Lower lobe of right lung (tissue), 2 donors: Measurements from ENCODE around the gene XRCC2. TPM values are rescaled to one million over a fixed set of nuclear protein-coding genes. Genes with fewer than 3 reads are reported as not detected.

Experiments
- ATAC-seq, 2 donors: fragments of 200-7000 bp; cut with Tn5 transposase; one replicate each; pipeline ENCODE4 v1.9.1; 2020 to 2022; ENCODE audit warnings: mild to moderate bottlenecking in 2 of 2, moderate library complexity in 2 of 2
- DNase-seq: peaks from one replicate; pipeline ENCODE4 v3.0.0-alpha.2; 2020
- H3K27ac ChIP-seq: fragments of 200-600 bp; one replicate; pipeline ENCODE4 v1.8.0; 2022
- H3K27me3 ChIP-seq: fragments of 200-600 bp; one replicate; pipeline ENCODE4 v1.8.0; 2022; ENCODE audit warnings: low read depth
- H3K36me3 ChIP-seq: fragments of 200-600 bp; one replicate; pipeline ENCODE4 v1.8.0; 2022; ENCODE audit warnings: mild to moderate bottlenecking
- H3K4me1 ChIP-seq: fragments of 200-600 bp; one replicate; pipeline ENCODE4 v1.8.0; 2022
- H3K4me3 ChIP-seq: fragments of 200-600 bp; one replicate; pipeline ENCODE4 v1.8.0; 2022; ENCODE audit warnings: mild to moderate bottlenecking
- H3K9me3 ChIP-seq: fragments of 200-600 bp; one replicate; pipeline ENCODE4 v1.8.0; 2022
- intact Hi-C: fragments of 100-400 bp; cut with DNase I; formaldehyde crosslinking; loops from one replicate; pipeline ENCODE4 v1.11.0; 2022
- total RNA-seq: library from RNA; stranded (reverse); fragmentation: NEBNext Ultra II Directional; extraction: Animal tissue kit (Norgen Biotek cat#: 25700); gene quantifications from one replicate; pipeline ENCODE4 v1.2.1, GENCODE V29; 2021
- TF ChIP-seq, protein P1 (sequence below): fragments of 200-600 bp; IDR thresholded peaks from one replicate; pipeline ENCODE4 v1.8.0; 2022; ENCODE audit warnings: antibody characterized with exemption, mild to moderate bottlenecking
- donor health status: DM: no; HTN: yes; CAD: no; lungs with severe emphysema.

XRCC2 gene
- total RNA-seq, 1 donor from 2014 or later: 0.86 TPM

DNA sequence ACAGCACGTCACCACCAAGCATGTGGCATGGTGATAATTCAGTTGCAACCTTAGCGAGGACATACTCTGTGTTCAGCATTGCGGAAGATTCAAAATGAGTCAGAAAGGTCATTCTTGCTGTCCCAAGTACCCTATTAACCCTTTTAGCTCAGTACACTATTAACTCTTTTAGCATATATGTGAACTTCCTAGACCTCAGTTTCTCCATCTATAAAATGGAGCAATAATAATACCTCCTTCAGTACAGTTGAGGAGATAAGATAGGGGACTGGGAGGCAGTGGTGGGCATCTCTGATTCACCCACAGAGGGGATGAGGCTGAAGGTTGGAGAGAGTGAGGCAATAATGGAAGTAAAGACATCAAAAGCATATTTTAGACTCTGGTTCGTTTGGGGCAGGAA, 67.3 kb downstream of the XRCC2 start:
- intact Hi-C loops: no loop called here
- no peaks in the 10 kb centered on the region for H3K9me3 ChIP-seq
- H3K4me1 ChIP-seq: no peaks in the 10 kb centered on the region
- no peak overlapping the region for H3K4me3 ChIP-seq
- H3K27ac ChIP-seq: no peak overlapping the region
- DNase-seq: no peak
- no peaks in the 10 kb centered on the region for H3K36me3 ChIP-seq
- H3K27me3 ChIP-seq: no peaks in the 10 kb centered on the region
- TF ChIP-seq, protein P1, sequence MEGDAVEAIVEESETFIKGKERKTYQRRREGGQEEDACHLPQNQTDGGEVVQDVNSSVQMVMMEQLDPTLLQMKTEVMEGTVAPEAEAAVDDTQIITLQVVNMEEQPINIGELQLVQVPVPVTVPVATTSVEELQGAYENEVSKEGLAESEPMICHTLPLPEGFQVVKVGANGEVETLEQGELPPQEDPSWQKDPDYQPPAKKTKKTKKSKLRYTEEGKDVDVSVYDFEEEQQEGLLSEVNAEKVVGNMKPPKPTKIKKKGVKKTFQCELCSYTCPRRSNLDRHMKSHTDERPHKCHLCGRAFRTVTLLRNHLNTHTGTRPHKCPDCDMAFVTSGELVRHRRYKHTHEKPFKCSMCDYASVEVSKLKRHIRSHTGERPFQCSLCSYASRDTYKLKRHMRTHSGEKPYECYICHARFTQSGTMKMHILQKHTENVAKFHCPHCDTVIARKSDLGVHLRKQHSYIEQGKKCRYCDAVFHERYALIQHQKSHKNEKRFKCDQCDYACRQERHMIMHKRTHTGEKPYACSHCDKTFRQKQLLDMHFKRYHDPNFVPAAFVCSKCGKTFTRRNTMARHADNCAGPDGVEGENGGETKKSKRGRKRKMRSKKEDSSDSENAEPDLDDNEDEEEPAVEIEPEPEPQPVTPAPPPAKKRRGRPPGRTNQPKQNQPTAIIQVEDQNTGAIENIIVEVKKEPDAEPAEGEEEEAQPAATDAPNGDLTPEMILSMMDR: no peak
- ATAC-seq: no peak

DNA sequence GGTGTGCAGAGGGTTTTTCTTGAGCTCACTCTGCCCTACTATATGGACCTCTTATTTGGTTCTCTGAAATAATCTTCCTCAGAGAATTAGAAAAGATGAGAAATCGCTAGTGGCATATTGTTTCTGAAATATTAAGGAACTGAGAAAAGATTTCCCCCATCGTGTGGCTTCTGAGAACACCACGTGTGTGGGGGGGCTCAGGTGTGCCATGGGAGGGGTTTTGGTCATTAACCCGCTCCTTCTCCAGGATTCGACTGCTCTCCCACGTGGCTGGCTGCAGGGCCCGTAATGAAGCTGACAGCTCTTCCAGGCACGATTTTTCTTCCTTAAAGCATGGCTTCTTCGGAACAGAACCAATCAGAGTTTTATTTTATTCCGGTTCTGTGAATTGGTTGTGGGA, 67.7 kb downstream of the XRCC2 start:
- H3K36me3 ChIP-seq: no peaks in the 10 kb centered on the region
- no peak for DNase-seq
- no peaks in the 10 kb centered on the region for H3K27me3 ChIP-seq
- no peaks in the 10 kb centered on the region for H3K9me3 ChIP-seq
- intact Hi-C loops: no loop called here
- TF ChIP-seq, protein P1: no peak
- no peak for ATAC-seq
- no peaks in the 10 kb centered on the region for H3K4me1 ChIP-seq
- H3K27ac ChIP-seq: no peak overlapping the region
- H3K4me3 ChIP-seq: no peak overlapping the region

DNA sequence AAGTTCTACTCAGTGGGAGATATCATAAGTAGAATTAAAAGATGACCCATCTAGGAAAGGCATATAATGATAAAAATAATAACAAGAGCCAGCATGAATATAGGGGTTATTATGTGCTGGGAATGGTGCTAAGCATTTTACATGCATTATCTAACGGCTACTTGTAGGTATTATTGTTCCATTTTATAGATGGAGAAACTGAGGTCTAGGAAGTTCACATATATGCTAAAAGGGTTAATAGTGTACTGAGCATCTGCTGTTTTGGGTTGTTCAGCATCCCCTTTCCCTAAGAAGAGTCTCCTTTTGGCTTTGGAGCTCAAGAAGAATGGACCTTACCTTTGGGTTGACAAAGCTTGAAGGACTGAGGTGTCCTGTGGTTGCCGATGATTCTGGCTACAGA, 68.9 kb downstream of the XRCC2 start:
- no peaks in the 10 kb centered on the region for H3K4me1 ChIP-seq
- H3K27me3 ChIP-seq: no peaks in the 10 kb centered on the region
- H3K27ac ChIP-seq: no peak overlapping the region
- intact Hi-C loops: no loop called here
- H3K4me3 ChIP-seq: no peak overlapping the region
- DNase-seq: no peak
- no peaks in the 10 kb centered on the region for H3K9me3 ChIP-seq
- no peaks in the 10 kb centered on the region for H3K36me3 ChIP-seq
- TF ChIP-seq, protein P1: no peak
- ATAC-seq: no peak

DNA sequence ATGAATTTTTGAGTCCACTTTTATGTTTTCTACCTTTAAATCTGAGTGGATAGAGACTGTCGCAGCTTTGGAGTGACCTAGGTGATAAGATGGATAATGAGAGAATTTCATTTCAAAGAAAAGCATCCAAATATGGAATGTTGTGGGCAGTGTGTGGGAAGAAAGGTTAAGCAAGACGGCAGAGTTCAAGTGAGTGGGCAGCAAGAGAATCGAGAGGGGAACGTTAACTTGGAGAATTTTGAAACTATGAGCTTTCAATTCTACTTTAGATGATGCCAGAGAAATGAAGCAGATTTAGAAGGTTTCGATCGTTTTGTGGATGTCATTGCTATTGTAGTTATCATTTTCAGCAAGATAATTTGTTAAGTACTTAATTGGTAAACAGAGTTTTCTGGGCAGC, 73.0 kb downstream of the XRCC2 start:
- Histone ChIP-seq H3K4me1 (no peaks in the 10 kb centered on the region), H3K9me3 (no peaks in the 10 kb centered on the region), H3K36me3 (no peaks in the 10 kb centered on the region), H3K27me3 (no peaks in the 10 kb centered on the region), H3K27ac (no peak overlapping the region), H3K4me3 (no peak overlapping the region)
- DNase-seq (no peak), ATAC-seq (no peak)
- TF ChIP-seq, protein P1: no peak
- intact Hi-C loops: no loop called here

DNA sequence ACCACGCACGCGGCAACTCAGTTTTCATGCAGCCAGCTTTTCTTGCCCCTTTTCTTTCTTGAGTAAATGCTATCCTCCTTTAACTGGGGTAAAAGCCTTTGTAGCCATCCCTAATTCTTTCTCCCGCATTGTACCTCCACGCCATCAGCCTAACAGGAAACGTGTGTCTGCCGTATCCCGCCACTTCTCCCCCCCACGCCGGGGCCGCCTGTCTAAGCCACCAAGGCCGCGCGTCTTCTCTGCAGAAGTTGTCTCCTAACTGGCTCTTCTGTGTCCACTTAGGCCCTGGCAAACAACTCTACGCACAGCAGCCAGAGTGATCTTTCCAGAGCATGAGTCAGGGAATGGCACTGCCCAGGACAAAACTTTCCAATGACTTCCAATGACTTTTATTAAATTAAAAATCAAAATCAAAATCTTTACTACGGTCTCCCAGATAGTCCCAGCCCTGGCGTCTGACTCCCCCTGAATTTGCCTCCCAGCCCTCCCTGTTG, 74.6 kb downstream of the XRCC2 start:
- intact Hi-C loops: no loop called here
- Histone ChIP-seq H3K4me3 (no peak overlapping the region), H3K27ac (no peak overlapping the region), H3K27me3 (no peaks in the 10 kb centered on the region), H3K9me3 (no peaks in the 10 kb centered on the region), H3K4me1 (no peaks in the 10 kb centered on the region), H3K36me3 (no peaks in the 10 kb centered on the region)
- TF ChIP-seq, protein P1: no peak
- no peak for DNase-seq
- no peak for ATAC-seq

DNA sequence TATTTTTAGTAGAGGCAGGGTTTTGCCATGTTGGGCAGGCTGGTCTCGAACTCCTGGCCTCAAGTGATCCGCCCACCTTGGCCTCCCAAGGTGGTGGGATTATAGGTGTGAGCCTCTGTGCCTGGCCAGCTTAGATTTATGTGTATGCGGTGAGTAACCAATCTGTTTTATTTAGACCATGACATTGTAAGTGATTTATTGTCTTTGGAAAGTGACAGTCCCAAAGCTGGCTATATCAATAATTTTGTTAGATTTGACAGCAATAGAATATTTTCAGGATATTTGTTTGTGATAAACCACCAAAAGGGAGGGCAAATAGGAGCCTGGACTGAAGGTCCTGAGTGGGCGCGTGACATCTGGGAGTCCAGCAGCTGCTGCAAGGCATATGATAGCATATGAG, 75.7 kb downstream of the XRCC2 start:
- H3K27ac ChIP-seq: no peak overlapping the region
- no peaks in the 10 kb centered on the region for H3K4me1 ChIP-seq
- DNase-seq: no peak
- H3K9me3 ChIP-seq: no peaks in the 10 kb centered on the region
- intact Hi-C loops: no loop called here
- H3K27me3 ChIP-seq: no peaks in the 10 kb centered on the region
- H3K36me3 ChIP-seq: no peaks in the 10 kb centered on the region
- TF ChIP-seq, protein P1: no peak
- no peak for ATAC-seq
- H3K4me3 ChIP-seq: no peak overlapping the region
